Measurements from ENCODE around the gene SLC19A1. TPM values are rescaled to one million over a fixed set of nuclear protein-coding genes. Genes with fewer than 3 reads are reported as not detected.

SLC19A1 gene
- total and polyA plus RNA-seq, 4 donors: 8.4 to 28.0 (median 13.0) TPM

DNA sequence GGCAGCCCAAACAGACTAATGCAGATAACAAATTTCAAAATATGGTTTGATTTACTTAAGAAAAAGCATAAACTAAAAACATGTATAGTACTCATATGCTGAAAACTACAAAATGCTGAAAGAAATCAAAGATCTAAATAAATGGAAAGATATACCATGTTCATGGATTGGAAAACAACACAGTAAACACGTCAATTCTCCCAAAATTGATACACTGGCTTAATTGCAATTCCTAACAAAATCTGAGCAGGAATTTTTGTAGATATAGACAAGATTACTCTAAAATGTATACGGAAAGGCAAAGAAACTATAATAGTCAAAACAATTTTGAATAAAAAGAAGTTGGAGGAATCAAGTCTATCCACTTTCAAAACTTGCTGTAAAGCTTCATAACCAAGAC lies 21.0 kb downstream of the SLC19A1 start:
- DNase-seq (ENCODE audit: low spot score): no peak
- H3K4me1 ChIP-seq (ENCODE audit: control insufficient read depth in 4 of 4, insufficient read depth in 4 of 4, low read length in 3 of 4): peaks cover 15 to 25% (median 18%) of the 10 kb centered on the region in 4 donors
- H3K27ac ChIP-seq (ENCODE audit: low read depth in 1 of 2, low read length in 2 of 2): no peak overlapping the region
- no peak for TF ChIP-seq FOXA2 (IDR thresholded peaks at IDR 0.05)
- TF ChIP-seq GABPA (IDR thresholded peaks at IDR 0.05 in 1 of 2, conservative IDR thresholded peaks at IDR 0.05 in 1 of 2): no peak
- TF ChIP-seq JUND (IDR thresholded peaks at IDR 0.05): no peak
- TF ChIP-seq, protein P1, sequence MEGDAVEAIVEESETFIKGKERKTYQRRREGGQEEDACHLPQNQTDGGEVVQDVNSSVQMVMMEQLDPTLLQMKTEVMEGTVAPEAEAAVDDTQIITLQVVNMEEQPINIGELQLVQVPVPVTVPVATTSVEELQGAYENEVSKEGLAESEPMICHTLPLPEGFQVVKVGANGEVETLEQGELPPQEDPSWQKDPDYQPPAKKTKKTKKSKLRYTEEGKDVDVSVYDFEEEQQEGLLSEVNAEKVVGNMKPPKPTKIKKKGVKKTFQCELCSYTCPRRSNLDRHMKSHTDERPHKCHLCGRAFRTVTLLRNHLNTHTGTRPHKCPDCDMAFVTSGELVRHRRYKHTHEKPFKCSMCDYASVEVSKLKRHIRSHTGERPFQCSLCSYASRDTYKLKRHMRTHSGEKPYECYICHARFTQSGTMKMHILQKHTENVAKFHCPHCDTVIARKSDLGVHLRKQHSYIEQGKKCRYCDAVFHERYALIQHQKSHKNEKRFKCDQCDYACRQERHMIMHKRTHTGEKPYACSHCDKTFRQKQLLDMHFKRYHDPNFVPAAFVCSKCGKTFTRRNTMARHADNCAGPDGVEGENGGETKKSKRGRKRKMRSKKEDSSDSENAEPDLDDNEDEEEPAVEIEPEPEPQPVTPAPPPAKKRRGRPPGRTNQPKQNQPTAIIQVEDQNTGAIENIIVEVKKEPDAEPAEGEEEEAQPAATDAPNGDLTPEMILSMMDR (IDR thresholded peaks at IDR 0.05; ENCODE audit: low read depth, low read length, missing input control): no peak
- TF ChIP-seq, protein P2, sequence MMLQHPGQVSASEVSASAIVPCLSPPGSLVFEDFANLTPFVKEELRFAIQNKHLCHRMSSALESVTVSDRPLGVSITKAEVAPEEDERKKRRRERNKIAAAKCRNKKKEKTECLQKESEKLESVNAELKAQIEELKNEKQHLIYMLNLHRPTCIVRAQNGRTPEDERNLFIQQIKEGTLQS (IDR thresholded peaks at IDR 0.05): no peak
- no peak for TF ChIP-seq NR2F2 (IDR thresholded peaks at IDR 0.05)
- no peak for TF ChIP-seq TAF1 (conservative IDR thresholded peaks at IDR 0.05)
- TF ChIP-seq, protein P3, sequence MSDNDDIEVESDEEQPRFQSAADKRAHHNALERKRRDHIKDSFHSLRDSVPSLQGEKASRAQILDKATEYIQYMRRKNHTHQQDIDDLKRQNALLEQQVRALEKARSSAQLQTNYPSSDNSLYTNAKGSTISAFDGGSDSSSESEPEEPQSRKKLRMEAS (IDR thresholded peaks at IDR 0.05): no peak
- no peak for TF ChIP-seq HNF4G (IDR thresholded peaks at IDR 0.05)
- TF ChIP-seq RAD21 (IDR thresholded peaks at IDR 0.05): no peak
- TF ChIP-seq, protein P4, sequence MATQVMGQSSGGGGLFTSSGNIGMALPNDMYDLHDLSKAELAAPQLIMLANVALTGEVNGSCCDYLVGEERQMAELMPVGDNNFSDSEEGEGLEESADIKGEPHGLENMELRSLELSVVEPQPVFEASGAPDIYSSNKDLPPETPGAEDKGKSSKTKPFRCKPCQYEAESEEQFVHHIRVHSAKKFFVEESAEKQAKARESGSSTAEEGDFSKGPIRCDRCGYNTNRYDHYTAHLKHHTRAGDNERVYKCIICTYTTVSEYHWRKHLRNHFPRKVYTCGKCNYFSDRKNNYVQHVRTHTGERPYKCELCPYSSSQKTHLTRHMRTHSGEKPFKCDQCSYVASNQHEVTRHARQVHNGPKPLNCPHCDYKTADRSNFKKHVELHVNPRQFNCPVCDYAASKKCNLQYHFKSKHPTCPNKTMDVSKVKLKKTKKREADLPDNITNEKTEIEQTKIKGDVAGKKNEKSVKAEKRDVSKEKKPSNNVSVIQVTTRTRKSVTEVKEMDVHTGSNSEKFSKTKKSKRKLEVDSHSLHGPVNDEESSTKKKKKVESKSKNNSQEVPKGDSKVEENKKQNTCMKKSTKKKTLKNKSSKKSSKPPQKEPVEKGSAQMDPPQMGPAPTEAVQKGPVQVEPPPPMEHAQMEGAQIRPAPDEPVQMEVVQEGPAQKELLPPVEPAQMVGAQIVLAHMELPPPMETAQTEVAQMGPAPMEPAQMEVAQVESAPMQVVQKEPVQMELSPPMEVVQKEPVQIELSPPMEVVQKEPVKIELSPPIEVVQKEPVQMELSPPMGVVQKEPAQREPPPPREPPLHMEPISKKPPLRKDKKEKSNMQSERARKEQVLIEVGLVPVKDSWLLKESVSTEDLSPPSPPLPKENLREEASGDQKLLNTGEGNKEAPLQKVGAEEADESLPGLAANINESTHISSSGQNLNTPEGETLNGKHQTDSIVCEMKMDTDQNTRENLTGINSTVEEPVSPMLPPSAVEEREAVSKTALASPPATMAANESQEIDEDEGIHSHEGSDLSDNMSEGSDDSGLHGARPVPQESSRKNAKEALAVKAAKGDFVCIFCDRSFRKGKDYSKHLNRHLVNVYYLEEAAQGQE (IDR thresholded peaks at IDR 0.05): no peak
- TF ChIP-seq FOXA1 (IDR thresholded peaks at IDR 0.05): no peak
- no peak for TF ChIP-seq EGR1 (IDR thresholded peaks at IDR 0.05; ENCODE audit: low read depth in 2 of 2)
- TF ChIP-seq RXRA (IDR thresholded peaks at IDR 0.05): no peak
- H3K36me3 ChIP-seq (ENCODE audit: control insufficient read depth in 4 of 4, insufficient read depth in 3 of 4, low read depth in 1 of 4, low read length in 3 of 4): peaks cover 0 to 6% (median 5%) of the 10 kb centered on the region in 4 donors
- H3K9ac ChIP-seq (ENCODE audit: low read depth in 1 of 2, low read length in 2 of 2): no peak overlapping the region
- H3K4me3 ChIP-seq (ENCODE audit: low read depth in 1 of 3, low read length in 3 of 3): no peak overlapping the region
- H3K27me3 ChIP-seq (ENCODE audit: control insufficient read depth in 4 of 4, insufficient read depth in 4 of 4, low read length in 3 of 4): no peaks in the 10 kb centered on the region
- 99% methylated on average over 2 of the region's 2 CpGs for WGBS
- peaks cover 0 to 5% (median 1%) of the 10 kb centered on the region in 4 donors for H3K9me3 ChIP-seq (ENCODE audit: control insufficient read depth in 4 of 4, low read length in 3 of 4)

DNA sequence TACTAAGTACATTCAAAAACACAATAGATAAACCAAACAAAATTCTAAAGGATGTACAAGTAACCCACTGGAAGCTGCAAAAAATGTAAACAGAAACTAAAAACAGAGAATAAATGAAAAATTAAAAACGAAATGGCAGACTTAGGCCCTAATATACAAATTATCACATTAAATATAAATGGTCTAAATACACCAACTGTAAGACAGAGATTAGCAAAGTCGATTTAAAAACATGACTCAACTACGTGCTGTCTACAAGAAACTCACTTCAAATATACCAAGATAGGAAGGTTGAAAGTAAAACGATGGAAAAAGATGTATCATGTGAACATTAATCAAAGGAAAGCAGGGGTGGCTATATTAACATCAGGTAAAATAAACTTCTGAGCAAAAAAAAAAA lies 23.1 kb downstream of the SLC19A1 start:
- DNase-seq (ENCODE audit: low spot score): no peak
- Histone ChIP-seq H3K36me3 (ENCODE audit: control insufficient read depth in 4 of 4, insufficient read depth in 3 of 4, low read depth in 1 of 4, low read length in 3 of 4) (peaks cover 2 to 6% (median 5%) of the 10 kb centered on the region in 4 donors), H3K27ac (ENCODE audit: low read depth in 1 of 2, low read length in 2 of 2) (no peak overlapping the region), H3K27me3 (ENCODE audit: control insufficient read depth in 4 of 4, insufficient read depth in 4 of 4, low read length in 3 of 4) (no peaks in the 10 kb centered on the region), H3K4me3 (ENCODE audit: low read depth in 1 of 3, low read length in 3 of 3) (no peak overlapping the region), H3K4me1 (ENCODE audit: control insufficient read depth in 4 of 4, insufficient read depth in 4 of 4, low read length in 3 of 4) (peaks cover 0 to 9% (median 5%) of the 10 kb centered on the region in 4 donors), H3K9ac (ENCODE audit: low read depth in 1 of 2, low read length in 2 of 2) (no peak overlapping the region), H3K9me3 (ENCODE audit: control insufficient read depth in 4 of 4, low read length in 3 of 4) (peaks cover 0 to 5% (median 1%) of the 10 kb centered on the region in 4 donors)
- 93% methylated on average over 4 of the region's 4 CpGs for WGBS
- no peak for TF ChIP-seq JUND (IDR thresholded peaks at IDR 0.05)
- no peak for TF ChIP-seq RAD21 (IDR thresholded peaks at IDR 0.05)
- no peak for TF ChIP-seq YY1 (IDR thresholded peaks at IDR 0.05)
- TF ChIP-seq TAF1 (conservative IDR thresholded peaks at IDR 0.05): no peak
- TF ChIP-seq, protein P2 (IDR thresholded peaks at IDR 0.05): no peak
- TF ChIP-seq FOXA2 (IDR thresholded peaks at IDR 0.05): no peak
- no peak for TF ChIP-seq NR2F2 (IDR thresholded peaks at IDR 0.05)
- TF ChIP-seq, protein P4 (IDR thresholded peaks at IDR 0.05): no peak
- TF ChIP-seq EGR1 (IDR thresholded peaks at IDR 0.05; ENCODE audit: low read depth in 2 of 2): no peak
- no peak for TF ChIP-seq RXRA (IDR thresholded peaks at IDR 0.05)
- no peak for TF ChIP-seq HNF4G (IDR thresholded peaks at IDR 0.05)
- TF ChIP-seq GABPA (IDR thresholded peaks at IDR 0.05 in 1 of 2, conservative IDR thresholded peaks at IDR 0.05 in 1 of 2): no peak
- TF ChIP-seq, protein P3 (IDR thresholded peaks at IDR 0.05): no peak
- no peak for TF ChIP-seq FOXA1 (IDR thresholded peaks at IDR 0.05)
